Retinal pigment epithelial cell (primary cell): Measurements from ENCODE around the gene EPN3.
A peak's percentile ranks its signal among the peaks of the same experiment; 100 is the strongest.

Source experiments
- DNase-seq: peaks from one replicate; pipeline ENCODE4 v3.0.0-alpha.2; 2010; ENCODE audit warnings: low read depth
- H3K4me3 ChIP-seq: 2 replicates; pipeline ENCODE4 v1.5.1; 2011; ENCODE audit warnings: mild to moderate bottlenecking, low read length, control low read depth, moderate library complexity
- TF ChIP-seq, protein P1 (sequence below): conservative IDR thresholded peaks from 2 replicates; pipeline ENCODE4 v1.5.1; 2011; ENCODE audit warnings: low read depth, low read length, control low read depth, inconsistent platforms

EPN3 gene

DNA sequence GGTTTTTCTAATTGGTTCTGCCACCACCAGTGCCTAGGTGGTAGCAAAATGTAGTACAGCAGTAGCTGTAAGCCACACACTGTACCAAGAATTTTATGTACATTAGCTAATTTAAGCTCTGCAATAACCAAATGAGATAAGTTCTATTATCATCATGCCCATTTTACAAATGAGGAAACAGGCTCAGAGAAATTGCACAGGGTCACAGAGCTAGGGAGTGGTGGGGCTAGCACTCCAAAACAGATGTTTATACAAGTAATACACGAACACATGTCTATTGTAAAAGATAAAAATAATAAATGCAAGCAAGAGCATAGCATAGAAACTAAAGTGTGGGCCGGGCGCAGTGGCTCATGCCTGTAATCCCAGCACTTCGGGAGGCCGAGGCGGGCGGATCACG is 40.3 kb upstream of the EPN3 start:
- no peak overlapping the region for H3K4me3 ChIP-seq
- TF ChIP-seq, protein P1, sequence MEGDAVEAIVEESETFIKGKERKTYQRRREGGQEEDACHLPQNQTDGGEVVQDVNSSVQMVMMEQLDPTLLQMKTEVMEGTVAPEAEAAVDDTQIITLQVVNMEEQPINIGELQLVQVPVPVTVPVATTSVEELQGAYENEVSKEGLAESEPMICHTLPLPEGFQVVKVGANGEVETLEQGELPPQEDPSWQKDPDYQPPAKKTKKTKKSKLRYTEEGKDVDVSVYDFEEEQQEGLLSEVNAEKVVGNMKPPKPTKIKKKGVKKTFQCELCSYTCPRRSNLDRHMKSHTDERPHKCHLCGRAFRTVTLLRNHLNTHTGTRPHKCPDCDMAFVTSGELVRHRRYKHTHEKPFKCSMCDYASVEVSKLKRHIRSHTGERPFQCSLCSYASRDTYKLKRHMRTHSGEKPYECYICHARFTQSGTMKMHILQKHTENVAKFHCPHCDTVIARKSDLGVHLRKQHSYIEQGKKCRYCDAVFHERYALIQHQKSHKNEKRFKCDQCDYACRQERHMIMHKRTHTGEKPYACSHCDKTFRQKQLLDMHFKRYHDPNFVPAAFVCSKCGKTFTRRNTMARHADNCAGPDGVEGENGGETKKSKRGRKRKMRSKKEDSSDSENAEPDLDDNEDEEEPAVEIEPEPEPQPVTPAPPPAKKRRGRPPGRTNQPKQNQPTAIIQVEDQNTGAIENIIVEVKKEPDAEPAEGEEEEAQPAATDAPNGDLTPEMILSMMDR = no peak
- no peak for DNase-seq

GRCh38 chr17:50493744-50494143 is 38.8 kb upstream of the EPN3 start:
- DNase-seq = no peak
- H3K4me3 ChIP-seq = no peak overlapping the region
- TF ChIP-seq, protein P1 = no peak

- no peak overlapping the region for H3K4me3 ChIP-seq
- DNase-seq = no peak
- TF ChIP-seq, protein P1 = no peak
Observed at GRCh38 chr17:50495217-50495823, 37.2 kb upstream of the EPN3 start.

- peak; percentile 48 for DNase-seq
- H3K4me3 ChIP-seq = no peak overlapping the region
- TF ChIP-seq, protein P1 = no peak
Observed at GRCh38 chr17:50495918-50496317, 36.6 kb upstream of the EPN3 start.

GRCh38 chr17:50498021-50498874 is 34.3 kb upstream of the EPN3 start:
- H3K4me3 ChIP-seq = no peak overlapping the region
- no peak for DNase-seq
- TF ChIP-seq, protein P1 = no peak

GRCh38 chr17:50499270-50499669 is 33.3 kb upstream of the EPN3 start:
- no peak for DNase-seq
- no peak overlapping the region for H3K4me3 ChIP-seq
- TF ChIP-seq, protein P1 = no peak

DNA sequence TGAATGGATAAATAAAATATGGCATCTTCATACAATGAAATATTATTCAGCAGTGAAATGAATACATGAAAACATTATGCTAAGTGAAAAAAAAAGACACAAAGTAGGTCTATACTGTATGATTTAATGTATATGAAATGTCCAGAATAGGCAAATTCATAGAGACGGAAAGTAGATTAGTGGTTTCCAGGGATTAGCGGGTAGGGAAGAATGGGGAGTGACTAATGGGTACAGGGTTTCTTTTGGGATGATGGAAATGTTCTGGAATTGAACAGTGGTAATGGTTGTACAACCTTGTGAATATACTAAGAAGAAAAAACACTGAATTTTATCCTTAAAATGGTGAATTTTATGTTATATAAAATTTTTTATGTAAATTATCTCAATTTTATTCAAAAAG is 32.8 kb upstream of the EPN3 start:
- DNase-seq = no peak
- no peak overlapping the region for H3K4me3 ChIP-seq
- TF ChIP-seq, protein P1 = no peak
